Neural progenitor cell (in vitro differentiated cells): ENCODE data around the gene C9orf50. TPM values are rescaled to one million over a fixed set of nuclear protein-coding genes. Genes with fewer than 3 reads are reported as not detected.

ENCODE experiments used
- DNase-seq: peaks from one replicate; pipeline ENCODE4 v3.0.0-alpha.2; 2016; ENCODE audit warnings: low spot score
- H2AFZ ChIP-seq: fragments of 200-600 bp; sonication (generic); replicated peaks from 2 replicates; pipeline ENCODE4 v1.6.1; 2016; ENCODE audit warnings: antibody characterized with exemption
- H3F3A ChIP-seq: fragments of 200-600 bp; sonication (generic); 2 replicates; pipeline ENCODE4 v1.6.1; 2016; ENCODE audit warnings: antibody characterized with exemption, low read depth
- H3K27ac ChIP-seq: fragments of 200-600 bp; sonication (generic); 2 replicates; pipeline ENCODE4 v1.5.1; 2016; ENCODE audit warnings: mild to moderate bottlenecking
- H3K27me3 ChIP-seq: fragments of 200-600 bp; sonication (generic); 2 replicates; pipeline ENCODE4 v1.6.1; 2016; ENCODE audit warnings: mild to moderate bottlenecking, moderate library complexity
- H3K36me3 ChIP-seq: fragments of 200-600 bp; sonication (generic); 2 replicates; pipeline ENCODE4 v1.5.1; 2016
- H3K4me1 ChIP-seq: fragments of 200-600 bp; sonication (generic); 2 replicates; pipeline ENCODE4 v1.6.1; 2016; ENCODE audit warnings: mixed run types
- H3K4me2 ChIP-seq: fragments of 200-600 bp; sonication (generic); 2 replicates; pipeline ENCODE4 v1.6.1; 2016
- H3K4me3 ChIP-seq: fragments of 200-600 bp; sonication (generic); 2 replicates; pipeline ENCODE4 v1.5.1; 2016
- H3K79me2 ChIP-seq: fragments of 200-600 bp; sonication (generic); 2 replicates; pipeline ENCODE4 v1.6.1; 2016; ENCODE audit warnings: low read depth
- H3K9ac ChIP-seq: fragments of 200-600 bp; sonication (generic); 2 replicates; pipeline ENCODE4 v1.6.1; 2016
- H3K9me3 ChIP-seq: fragments of 200-600 bp; sonication (generic); 2 replicates; pipeline ENCODE4 v1.5.1; 2016; ENCODE audit warnings: low read depth
- H4K20me1 ChIP-seq: fragments of 200-600 bp; sonication (generic); 2 replicates; pipeline ENCODE4 v1.6.1; 2016; ENCODE audit warnings: low read depth
- H3K27ac Mint-ChIP-seq: 3 replicates; pipeline ENCODE4 v1.8.0; 2021; ENCODE audit warnings: mixed read lengths
- H3K27me3 Mint-ChIP-seq: 2 replicates; pipeline ENCODE4 v1.8.0; 2022; ENCODE audit warnings: low read depth, mild to moderate bottlenecking, inconsistent platforms, moderate library complexity, mixed read lengths; ENCODE audit not compliant: insufficient read depth
- H3K36me3 Mint-ChIP-seq: 3 replicates; pipeline ENCODE4 v1.8.0; 2021; ENCODE audit warnings: mixed read lengths
- H3K4me1 Mint-ChIP-seq: 3 replicates; pipeline ENCODE4 v1.8.0; 2021; ENCODE audit warnings: mixed read lengths
- H3K4me3 Mint-ChIP-seq: 3 replicates; pipeline ENCODE4 v1.8.0; 2021; ENCODE audit warnings: mild to moderate bottlenecking, moderate library complexity, mixed read lengths
- H3K9me3 Mint-ChIP-seq: 3 replicates; pipeline ENCODE4 v1.8.0; 2020; ENCODE audit warnings: mixed read lengths
- CTCF ChIP-seq: fragments of 200-600 bp; sonication (generic); IDR thresholded peaks from 2 replicates; pipeline ENCODE4 v1.5.1; 2017; ENCODE audit warnings: antibody characterized with exemption, mild to moderate bottlenecking
- EZH2 ChIP-seq: fragments of 200-600 bp; sonication (generic); IDR thresholded peaks from 2 replicates; pipeline ENCODE4 v1.6.1; 2017; ENCODE audit warnings: antibody characterized with exemption, mild to moderate bottlenecking, moderate library complexity
- EZH2phosphoT487 ChIP-seq: fragments of 200-600 bp; sonication (generic); IDR thresholded peaks from 2 replicates; pipeline ENCODE4 v1.6.1; 2017; ENCODE audit warnings: antibody characterized with exemption
- total RNA-seq: library from RNA; depleted of rRNA; stranded (reverse); fragments of >200 nt; gene quantifications from 2 replicates; pipeline ENCODE4 v1.2.3, GENCODE V29; 2015; ENCODE audit warnings: low replicate concordance

C9orf50 gene
- total RNA-seq, 1 donor from 2014 or later = not detected

GRCh38 chr9:129584136-129584535 is 36.8 kb downstream of the C9orf50 start:
- Histone ChIP-seq H3K4me3 (no peak overlapping the region), H3K27me3 (no peaks in the 10 kb centered on the region), H3K36me3 (no peaks in the 10 kb centered on the region), H4K20me1 (no peaks in the 10 kb centered on the region), H3K9me3 (no peaks in the 10 kb centered on the region), H3K9ac (no peak overlapping the region), H3K4me1 (peaks cover 3% of the 10 kb centered on the region), H3F3A (peaks cover 6% of the 10 kb centered on the region), H3K79me2 (no peaks in the 10 kb centered on the region), H2AFZ (no peak overlapping the region), H3K4me2 (no peak overlapping the region), H3K27ac (no peak overlapping the region)
- no peak overlapping the region for H3K4me3 Mint-ChIP-seq
- H3K27me3 Mint-ChIP-seq = peaks cover 22% of the 10 kb centered on the region
- H3K9me3 Mint-ChIP-seq = no peaks in the 10 kb centered on the region
- no peak for TF ChIP-seq EZH2
- peak; percentile 7 for TF ChIP-seq CTCF
- no peak for TF ChIP-seq EZH2phosphoT487
- no peaks in the 10 kb centered on the region for H3K36me3 Mint-ChIP-seq
- peak overlapping the region; percentile 13 for H3K27ac Mint-ChIP-seq
- DNase-seq = peak; percentile 83
- peaks cover 53% of the 10 kb centered on the region for H3K4me1 Mint-ChIP-seq

GRCh38 chr9:129583308-129584038 is 37.4 kb downstream of the C9orf50 start:
- Mint-ChIP-seq H3K4me3 (no peak overlapping the region), H3K27ac (peak overlapping the region; percentile 78), H3K9me3 (no peaks in the 10 kb centered on the region), H3K4me1 (peaks cover 53% of the 10 kb centered on the region), H3K27me3 (peaks cover 17% of the 10 kb centered on the region), H3K36me3 (no peaks in the 10 kb centered on the region)
- H3K9me3 ChIP-seq = no peaks in the 10 kb centered on the region
- TF ChIP-seq EZH2 (no peak), CTCF (no peak), EZH2phosphoT487 (no peak)
- no peaks in the 10 kb centered on the region for H3K79me2 ChIP-seq
- no peak overlapping the region for H3K4me2 ChIP-seq
- H3K4me3 ChIP-seq = no peak overlapping the region
- DNase-seq = no peak
- no peaks in the 10 kb centered on the region for H3K36me3 ChIP-seq
- no peaks in the 10 kb centered on the region for H4K20me1 ChIP-seq
- H3F3A ChIP-seq = peaks cover 6% of the 10 kb centered on the region
- peaks cover 6% of the 10 kb centered on the region for H3K4me1 ChIP-seq
- H3K27me3 ChIP-seq = no peaks in the 10 kb centered on the region
- no peak overlapping the region for H3K9ac ChIP-seq
- H3K27ac ChIP-seq = no peak overlapping the region
- H2AFZ ChIP-seq = no peak overlapping the region

GRCh38 chr9:129582855-129583254 is 38.0 kb downstream of the C9orf50 start:
- Histone ChIP-seq H2AFZ (no peak overlapping the region), H3K27ac (no peak overlapping the region)
- no peak overlapping the region for H3K4me3 Mint-ChIP-seq

More at GRCh38 chr9:129582855-129583254, 38.0 kb downstream of the C9orf50 start:
- DNase-seq = no peak
- Histone ChIP-seq H3F3A (peaks cover 6% of the 10 kb centered on the region), H3K4me2 (no peak overlapping the region), H3K9me3 (no peaks in the 10 kb centered on the region), H3K79me2 (no peaks in the 10 kb centered on the region), H3K4me1 (peaks cover 5% of the 10 kb centered on the region), H3K36me3 (no peaks in the 10 kb centered on the region), H3K4me3 (no peak overlapping the region), H3K9ac (no peak overlapping the region), H4K20me1 (no peaks in the 10 kb centered on the region), H3K27me3 (no peaks in the 10 kb centered on the region)
- Mint-ChIP-seq H3K27ac (no peak overlapping the region), H3K27me3 (peaks cover 21% of the 10 kb centered on the region), H3K4me1 (peaks cover 53% of the 10 kb centered on the region), H3K9me3 (no peaks in the 10 kb centered on the region), H3K36me3 (no peaks in the 10 kb centered on the region)
- no peak for TF ChIP-seq EZH2phosphoT487
- TF ChIP-seq CTCF = no peak
- TF ChIP-seq EZH2 = no peak
